Measurements from ENCODE around the gene PDE6B.

PDE6B gene

GRCh38 chr4:600850-601515 is 24.4 kb upstream of the PDE6B start:
- TF ChIP-seq CTCF (IDR thresholded peaks at IDR 0.05; ENCODE audit: extremely low read depth, insufficient read depth, missing control alignments): no peak
- in situ Hi-C loops (cut with MboI; ENCODE audit: low pct_unique_long_range_greater_than_20kb, low sequenced_read_pairs, unreplicated experiment): no loop called here
- no peak for DNase-seq (ENCODE audit: low spot score)

GRCh38 chr4:601612-602558 is 23.5 kb upstream of the PDE6B start:
- in situ Hi-C loops (cut with MboI; ENCODE audit: low pct_unique_long_range_greater_than_20kb, low sequenced_read_pairs, unreplicated experiment): no loop called here
- no peak for DNase-seq (ENCODE audit: low spot score)
- TF ChIP-seq CTCF (IDR thresholded peaks at IDR 0.05; ENCODE audit: extremely low read depth, insufficient read depth, missing control alignments): no peak

- TF ChIP-seq CTCF (IDR thresholded peaks at IDR 0.05; ENCODE audit: extremely low read depth, insufficient read depth, missing control alignments): peak; percentile 61
- no peak for DNase-seq (ENCODE audit: low spot score)
- in situ Hi-C loops (cut with MboI; ENCODE audit: low pct_unique_long_range_greater_than_20kb, low sequenced_read_pairs, unreplicated experiment): no loop called here
Measured at GRCh38 chr4:602559-602942, 22.8 kb upstream of the PDE6B start.

- TF ChIP-seq CTCF (IDR thresholded peaks at IDR 0.05; ENCODE audit: extremely low read depth, insufficient read depth, missing control alignments): no peak
- no peak for DNase-seq (ENCODE audit: low spot score)
- in situ Hi-C loops (cut with MboI; ENCODE audit: low pct_unique_long_range_greater_than_20kb, low sequenced_read_pairs, unreplicated experiment): no loop called here
Measured at GRCh38 chr4:604131-604530, 21.2 kb upstream of the PDE6B start.

- in situ Hi-C loops (cut with MboI; ENCODE audit: low pct_unique_long_range_greater_than_20kb, low sequenced_read_pairs, unreplicated experiment): no loop called here
- DNase-seq (ENCODE audit: low spot score): no peak
- TF ChIP-seq CTCF (IDR thresholded peaks at IDR 0.05; ENCODE audit: extremely low read depth, insufficient read depth, missing control alignments): no peak
Measured at GRCh38 chr4:605702-606425, 19.5 kb upstream of the PDE6B start.

- no peak for DNase-seq (ENCODE audit: low spot score)
- in situ Hi-C loops (cut with MboI; ENCODE audit: low pct_unique_long_range_greater_than_20kb, low sequenced_read_pairs, unreplicated experiment): no loop called here
- no peak for TF ChIP-seq CTCF (IDR thresholded peaks at IDR 0.05; ENCODE audit: extremely low read depth, insufficient read depth, missing control alignments)
Measured at GRCh38 chr4:608236-608635, 17.1 kb upstream of the PDE6B start.
